EL (cell line): ENCODE data around the gene ZNF423.
"Not testable (repeated sequence)": the region's sequence is repeated elsewhere in the genome, so short reads cannot be mapped to it uniquely, and the experiment has no call there.

ENCODE experiments used
- DNase-seq: peaks from one replicate; pipeline ENCODE4 v3.0.0-alpha.2; 2016

ZNF423 gene

GRCh38 chr16:49855822-49856671 lies at the start of gene ZNF423:
TSS of gene ZNF423 (minus strand) at chr16:49856112. CDS start at chr16:49855774, 338 bp downstream.
- no peak for DNase-seq

GRCh38 chr16:49904348-49905062 lies 48.6 kb upstream of the ZNF423 start:
- DNase-seq, result no peak

- no peak for DNase-seq
Observed at GRCh38 chr16:49902908-49903307, 47.0 kb upstream of the ZNF423 start.

DNA sequence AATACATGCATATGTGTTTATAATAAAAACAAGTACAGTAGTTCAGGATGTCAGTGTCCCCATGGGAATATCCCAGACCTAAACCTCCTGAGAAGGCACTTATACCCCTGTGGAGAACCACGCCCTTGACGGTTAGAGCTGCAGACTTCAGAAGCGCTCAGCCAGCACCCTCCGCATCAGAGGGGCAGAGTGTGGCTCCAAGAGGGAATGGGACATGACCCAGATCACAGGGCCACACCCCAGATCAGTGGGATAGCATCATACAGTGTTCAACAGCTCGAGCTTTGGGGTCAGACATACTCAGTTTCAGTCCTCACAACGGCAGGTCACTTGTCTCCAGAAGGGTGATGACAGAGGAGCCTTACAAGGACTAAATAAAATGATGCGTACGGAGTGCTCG lies 45.8 kb upstream of the ZNF423 start:
- DNase-seq, result no peak

GRCh38 chr16:49900875-49901274 lies 45.0 kb upstream of the ZNF423 start:
- no peak for DNase-seq

DNA sequence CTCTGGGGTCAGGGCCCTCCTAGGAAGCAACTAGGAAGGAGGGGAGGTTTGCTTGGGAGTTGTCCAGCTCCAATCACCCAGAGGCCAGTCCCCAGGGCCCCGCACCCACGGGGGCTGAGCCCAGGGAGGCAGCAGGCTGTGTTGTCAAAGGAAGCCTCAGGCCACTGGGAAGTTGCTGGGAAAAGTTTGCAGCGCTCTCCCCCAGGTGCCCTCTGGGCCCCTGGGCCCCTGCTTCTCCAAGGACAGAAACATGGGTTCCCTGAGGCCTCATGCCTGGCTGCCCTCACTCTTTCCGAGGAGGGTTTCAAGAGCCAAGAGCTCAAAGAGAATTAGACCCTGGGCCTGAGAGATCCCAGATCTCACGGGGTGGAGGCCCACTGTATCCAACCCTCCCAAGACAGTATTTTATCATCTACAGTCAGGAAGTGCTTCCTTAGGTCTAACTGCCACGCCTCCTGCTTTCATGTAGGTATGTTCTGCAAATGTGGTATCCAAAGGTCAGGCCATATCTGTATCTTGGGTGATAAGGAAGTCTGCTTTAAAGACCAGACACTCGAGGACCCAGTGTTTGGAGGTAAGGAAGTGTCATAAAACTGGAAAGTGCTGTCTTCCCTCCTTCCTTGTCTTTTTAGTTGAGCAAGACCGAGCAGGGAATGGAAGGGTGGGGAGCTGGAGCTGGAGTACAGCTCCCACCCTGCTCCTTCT lies 44.2 kb upstream of the ZNF423 start:
- no peak for DNase-seq

- no peak for DNase-seq
Observed at GRCh38 chr16:49896447-49896964, 40.6 kb upstream of the ZNF423 start.

DNA sequence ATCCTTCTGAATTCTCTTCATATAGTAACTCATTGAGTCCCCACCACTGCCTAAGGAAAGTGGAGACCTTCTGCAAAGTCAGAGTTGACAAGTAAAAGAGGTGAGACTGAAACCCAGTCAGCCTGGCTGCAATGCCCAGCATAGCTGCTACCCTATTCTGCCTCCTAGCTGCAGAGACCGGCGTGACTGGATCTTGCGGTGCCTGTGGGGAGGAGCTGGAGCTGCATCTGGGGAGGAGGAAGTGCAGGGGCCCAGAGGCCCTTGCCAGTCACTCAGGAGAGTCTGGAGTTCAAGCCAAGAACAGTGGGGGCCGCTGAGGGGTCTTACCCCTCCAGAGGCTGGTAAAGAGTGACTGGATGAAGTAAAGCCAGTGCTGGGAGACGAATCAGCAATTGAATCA lies 35.0 kb upstream of the ZNF423 start:
- DNase-seq, result no peak

DNA sequence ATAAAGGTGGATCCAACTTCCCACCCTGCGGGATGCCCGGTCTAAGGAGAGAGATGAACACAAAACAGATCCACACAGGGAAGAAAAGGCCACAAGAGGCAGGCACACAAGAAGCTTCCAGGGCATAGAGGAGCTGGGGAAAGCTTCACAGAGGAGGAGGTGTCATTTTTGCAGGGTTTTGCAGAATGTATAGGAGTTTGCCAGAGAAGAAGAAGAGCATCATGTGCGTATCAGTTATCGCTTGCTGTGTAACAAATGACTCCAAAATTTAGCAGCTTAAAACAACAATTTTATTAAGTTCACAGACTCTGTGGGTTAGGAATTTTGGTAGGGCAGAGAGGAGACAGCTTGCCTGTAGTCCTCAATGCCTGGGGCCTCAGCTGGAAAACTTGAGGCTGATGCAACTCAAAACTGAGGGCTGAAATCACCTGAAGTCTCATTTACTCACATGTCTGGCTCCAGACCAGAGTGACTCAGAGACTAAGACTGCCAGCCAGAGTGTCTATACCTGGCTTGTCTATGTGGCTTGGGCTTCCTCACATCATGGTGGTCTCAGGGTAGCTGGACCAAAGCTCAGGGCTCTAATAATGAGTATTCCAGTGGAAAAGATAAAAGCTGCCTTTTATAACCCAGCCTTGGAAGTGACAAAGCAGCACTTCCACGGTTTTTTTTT lies 33.9 kb upstream of the ZNF423 start:
- DNase-seq, result no peak

GRCh38 chr16:49886554-49887094 lies 30.7 kb upstream of the ZNF423 start:
- DNase-seq, result no peak

DNA sequence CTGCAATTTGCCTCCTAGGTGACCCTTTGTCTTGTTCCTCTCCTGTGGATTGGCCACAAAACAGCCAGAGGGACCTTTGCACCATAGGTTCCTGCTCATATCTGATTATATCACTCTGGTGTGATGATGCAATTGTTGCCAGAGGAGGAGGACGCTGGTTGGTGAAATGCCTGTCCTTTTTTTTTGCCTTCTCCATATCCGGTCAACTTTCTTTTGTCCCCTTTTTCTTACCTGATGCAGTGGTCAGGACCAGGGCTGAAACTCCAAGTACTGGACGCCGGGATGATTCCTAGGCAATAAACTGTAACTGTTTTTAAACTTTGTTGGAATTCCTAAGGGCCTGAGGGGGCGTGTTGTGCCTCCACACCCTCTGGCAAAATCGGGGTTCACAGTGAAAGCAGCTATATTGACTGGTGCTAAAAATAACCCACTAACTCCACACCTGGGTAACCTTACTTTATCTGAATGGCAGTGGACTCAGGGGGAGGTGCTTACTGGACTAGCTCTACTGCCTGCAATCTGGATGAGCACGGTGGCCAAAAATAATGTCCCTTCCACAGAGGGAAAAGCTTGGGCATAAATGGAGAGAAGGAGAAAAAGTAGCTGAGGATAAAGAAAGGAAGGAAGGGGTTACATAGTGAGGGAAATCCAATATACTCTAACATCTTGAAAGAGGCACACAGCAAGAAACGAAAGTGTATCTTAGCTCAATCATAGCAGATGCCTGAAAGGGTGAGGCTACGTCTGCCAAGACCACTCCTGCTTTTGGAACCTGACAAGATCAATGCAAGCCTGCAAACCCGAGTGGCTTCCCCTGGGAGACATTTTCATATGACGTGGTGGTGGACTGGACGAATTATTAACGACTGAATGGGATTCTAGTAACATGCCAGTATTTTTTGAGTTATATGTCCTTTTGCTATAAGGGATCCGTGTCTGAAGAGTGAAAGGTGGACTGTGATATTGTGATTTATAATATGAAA lies 28.4 kb upstream of the ZNF423 start:
- DNase-seq, result no peak

- no peak for DNase-seq
Observed at GRCh38 chr16:49883076-49884014, 27.4 kb upstream of the ZNF423 start.

DNA sequence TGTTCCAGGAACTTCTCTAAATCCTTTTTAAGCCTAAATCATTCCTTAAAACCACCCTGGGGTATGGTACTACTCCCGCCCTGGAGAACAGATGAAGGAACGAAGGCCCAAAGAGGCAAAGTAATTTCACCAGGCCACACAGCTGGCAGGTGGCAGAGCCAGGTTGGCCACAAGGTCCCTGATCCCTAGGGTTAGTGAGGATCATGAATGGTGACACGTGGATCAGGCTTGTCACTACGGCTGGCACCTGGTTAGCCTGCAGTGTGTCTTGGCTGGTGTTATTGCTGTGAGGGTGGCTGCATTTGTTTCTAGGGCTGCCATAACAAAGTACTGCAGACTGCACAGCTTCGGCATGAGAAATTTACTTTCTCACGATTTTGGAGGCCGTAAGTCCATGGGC lies 26.0 kb upstream of the ZNF423 start:
- DNase-seq, result no peak

- DNase-seq, result not testable (repeated sequence)
Observed at GRCh38 chr16:49878540-49878939, 22.6 kb upstream of the ZNF423 start.

DNA sequence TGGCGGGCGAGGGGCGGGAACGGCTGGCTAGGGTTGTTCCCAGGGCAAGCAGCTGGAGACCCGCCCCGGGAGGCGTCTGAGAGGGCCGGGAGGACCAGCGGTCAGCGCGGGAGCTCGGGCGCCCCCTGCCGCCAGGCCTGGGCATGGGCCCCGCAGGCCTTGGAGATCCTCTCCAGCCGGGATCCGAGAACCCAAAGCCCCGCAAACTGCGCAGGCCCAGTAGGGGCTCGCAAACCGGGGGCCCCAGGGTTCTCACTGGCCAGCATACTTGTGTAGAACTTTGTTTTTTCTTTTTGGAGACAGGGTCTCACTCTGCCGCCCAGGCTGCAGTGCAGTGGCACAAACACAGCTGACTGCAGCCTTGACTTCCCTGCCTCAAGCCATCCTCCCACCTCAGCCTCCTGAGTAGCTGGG lies 20.8 kb upstream of the ZNF423 start:
- peak; percentile 25 for DNase-seq

GRCh38 chr16:49875806-49876715 lies 20.1 kb upstream of the ZNF423 start:
- DNase-seq, result no peak

GRCh38 chr16:49874613-49875237 lies 18.8 kb upstream of the ZNF423 start:
- no peak for DNase-seq

- DNase-seq, result not testable (repeated sequence)
Observed at GRCh38 chr16:49871824-49872223, 15.9 kb upstream of the ZNF423 start.
